ENCODE results near the gene EGLN2.
"Not testable (repeated sequence)": the region's sequence is repeated elsewhere in the genome, so short reads cannot be mapped to it uniquely, and the experiment has no call there.

GRCh38 chr19:40826699-40827385 is 27.9 kb downstream of the EGLN2 start:
- TF ChIP-seq EZH2 (IDR thresholded peaks at IDR 0.05; ENCODE audit: borderline replicate concordance, low read length); CTCF (conservative IDR thresholded peaks at IDR 0.05 in 1 of 2, IDR thresholded peaks at IDR 0.05 in 1 of 2; ENCODE audit: extremely low read depth in 1 of 2, insufficient read depth in 1 of 2, low read depth in 1 of 2, low read length in 2 of 2): not testable (repeated sequence)
